ENCODE results near the gene THBS2.

The THBS2 gene

GRCh38 chr6:169171951-169172350, 81.7 kb downstream of the THBS2 start:
- no peaks in the 10 kb centered on the region for H3K79me2 ChIP-seq (ENCODE audit: insufficient read depth, low read length)
- H3K4me2 ChIP-seq (ENCODE audit: low read depth, low read length, poor library complexity, severe bottlenecking), result no peak overlapping the region
- TF ChIP-seq CTCF (conservative IDR thresholded peaks at IDR 0.05; ENCODE audit: low read length) (no peak), EZH2phosphoT487 (IDR thresholded peaks at IDR 0.05; ENCODE audit: borderline replicate concordance) (no peak)
- no peaks in the 10 kb centered on the region for H3K9me2 ChIP-seq (replicated peaks; ENCODE audit: low read depth, low read length)
- no peaks in the 10 kb centered on the region for H3F3A ChIP-seq (ENCODE audit: low read depth)
- H3K9me3 ChIP-seq (ENCODE audit: insufficient read depth, low read depth, low read length), result peaks cover 15% of the 10 kb centered on the region; the same call in 1 of the 2 replicates
- no peaks in the 10 kb centered on the region for H4K20me1 ChIP-seq (ENCODE audit: insufficient read depth, low read length, poor library complexity, severe bottlenecking)
- no peaks in the 10 kb centered on the region for H3K36me3 ChIP-seq (ENCODE audit: insufficient read depth, low read length)
- no peaks in the 10 kb centered on the region for H3K27me3 ChIP-seq (ENCODE audit: insufficient read depth, low read length, poor library complexity, severe bottlenecking)
- H3K4me3 ChIP-seq (ENCODE audit: low read length, poor library complexity, severe bottlenecking), result no peak overlapping the region
- no peaks in the 10 kb centered on the region for H3K4me1 ChIP-seq (ENCODE audit: insufficient read depth, low read length, poor library complexity, severe bottlenecking)
- no peak overlapping the region for H2AFZ ChIP-seq (ENCODE audit: low read length)
- H3K9ac ChIP-seq (ENCODE audit: low read depth, low read length, poor library complexity, severe bottlenecking), result no peak overlapping the region

- H3K9me3 ChIP-seq (ENCODE audit: insufficient read depth, low read depth, low read length), result peaks cover 19% of the 10 kb centered on the region; the same call in 1 of the 2 replicates
Observed at GRCh38 chr6:169171016-169171415, 82.6 kb downstream of the THBS2 start.

GRCh38 chr6:169170583-169170955, 83.1 kb downstream of the THBS2 start:
- no peak overlapping the region for H3K4me3 ChIP-seq (ENCODE audit: low read length, poor library complexity, severe bottlenecking)
- H3K4me2 ChIP-seq (ENCODE audit: low read depth, low read length, poor library complexity, severe bottlenecking), result no peak overlapping the region
- no peaks in the 10 kb centered on the region for H3K9me2 ChIP-seq (replicated peaks; ENCODE audit: low read depth, low read length)
- no peak overlapping the region for H3K9ac ChIP-seq (ENCODE audit: low read depth, low read length, poor library complexity, severe bottlenecking)
- no peaks in the 10 kb centered on the region for H3K79me2 ChIP-seq (ENCODE audit: insufficient read depth, low read length)
- no peaks in the 10 kb centered on the region for H4K20me1 ChIP-seq (ENCODE audit: insufficient read depth, low read length, poor library complexity, severe bottlenecking)
- no peaks in the 10 kb centered on the region for H3K36me3 ChIP-seq (ENCODE audit: insufficient read depth, low read length)
- peaks cover 23% of the 10 kb centered on the region; the same call in 1 of the 2 replicates for H3K9me3 ChIP-seq (ENCODE audit: insufficient read depth, low read depth, low read length)
- no peaks in the 10 kb centered on the region for H3F3A ChIP-seq (ENCODE audit: low read depth)
- no peak for TF ChIP-seq EZH2phosphoT487 (IDR thresholded peaks at IDR 0.05; ENCODE audit: borderline replicate concordance)
- TF ChIP-seq CTCF (conservative IDR thresholded peaks at IDR 0.05; ENCODE audit: low read length), result no peak
- no peaks in the 10 kb centered on the region for H3K27me3 ChIP-seq (ENCODE audit: insufficient read depth, low read length, poor library complexity, severe bottlenecking)
- H2AFZ ChIP-seq (ENCODE audit: low read length), result no peak overlapping the region
- no peaks in the 10 kb centered on the region for H3K4me1 ChIP-seq (ENCODE audit: insufficient read depth, low read length, poor library complexity, severe bottlenecking)

More at GRCh38 chr6:169171016-169171415, 82.6 kb downstream of the THBS2 start:
- no peaks in the 10 kb centered on the region for H3K27me3 ChIP-seq (ENCODE audit: insufficient read depth, low read length, poor library complexity, severe bottlenecking)
- H3K9me2 ChIP-seq (replicated peaks; ENCODE audit: low read depth, low read length), result no peaks in the 10 kb centered on the region
- no peaks in the 10 kb centered on the region for H3K4me1 ChIP-seq (ENCODE audit: insufficient read depth, low read length, poor library complexity, severe bottlenecking)
- no peak overlapping the region for H3K4me2 ChIP-seq (ENCODE audit: low read depth, low read length, poor library complexity, severe bottlenecking)
- no peaks in the 10 kb centered on the region for H4K20me1 ChIP-seq (ENCODE audit: insufficient read depth, low read length, poor library complexity, severe bottlenecking)
- H3K9ac ChIP-seq (ENCODE audit: low read depth, low read length, poor library complexity, severe bottlenecking), result no peak overlapping the region
- H2AFZ ChIP-seq (ENCODE audit: low read length), result no peak overlapping the region
- no peak for TF ChIP-seq EZH2phosphoT487 (IDR thresholded peaks at IDR 0.05; ENCODE audit: borderline replicate concordance)
- TF ChIP-seq CTCF (conservative IDR thresholded peaks at IDR 0.05; ENCODE audit: low read length), result no peak
- H3K4me3 ChIP-seq (ENCODE audit: low read length, poor library complexity, severe bottlenecking), result no peak overlapping the region
- no peaks in the 10 kb centered on the region for H3F3A ChIP-seq (ENCODE audit: low read depth)
- H3K79me2 ChIP-seq (ENCODE audit: insufficient read depth, low read length), result no peaks in the 10 kb centered on the region
- no peaks in the 10 kb centered on the region for H3K36me3 ChIP-seq (ENCODE audit: insufficient read depth, low read length)
